ENCODE results near the gene MED14. TPM values are rescaled to one million over a fixed set of nuclear protein-coding genes. Genes with fewer than 3 reads are reported as not detected.

MED14 gene
- total and polyA plus RNA-seq, 2 of the 8 experiments (the other 6 are each of a cell fraction or from before 2014, with no cell fraction given) = 79.7 to 117 TPM

- Histone ChIP-seq H4K5ac (ENCODE audit: insufficient read length, low read depth, low read length) (no peak overlapping the region), H3K14ac (ENCODE audit: insufficient read length) (no peak overlapping the region), H2BK20ac (ENCODE audit: low read length) (no peak overlapping the region), H2BK5ac (ENCODE audit: low read depth, low read length) (no peak overlapping the region), H4K8ac (ENCODE audit: extremely low read depth, insufficient read depth, low read length) (no peak overlapping the region), H3K79me2 (ENCODE audit: control insufficient read depth in 1 of 2, insufficient read depth in 2 of 2, low read length in 2 of 2) (no peaks in the 10 kb centered on the region), H2BK120ac (replicated peaks; ENCODE audit: low read depth, low read length) (no peak overlapping the region), H3K23me2 (ENCODE audit: low read depth, low read length) (no peaks in the 10 kb centered on the region), H3K27ac (ENCODE audit: low read depth, low read length) (no peak overlapping the region), H3K27me3 (replicated peaks in 1 of 4; ENCODE audit: control insufficient read depth in 3 of 4, extremely low read depth in 1 of 4, insufficient read depth in 3 of 4, low read length in 3 of 4) (no peaks in the 10 kb centered on the region), H3K9me3 (ENCODE audit: insufficient read depth in 2 of 2, low read depth in 1 of 2, low read length in 1 of 2) (no peaks in the 10 kb centered on the region), H3K36me3 (ENCODE audit: control insufficient read depth in 2 of 4, insufficient read depth in 4 of 4, low read length in 3 of 4) (peaks cover 16 to 92% (median 50%) of the 10 kb centered on the region in 4 experiments; a peak in 7 of 8 replicates), H3K56ac (replicated peaks; ENCODE audit: insufficient read length, low read depth, low read length) (no peak overlapping the region), H3K4me1 (replicated peaks in 1 of 4; ENCODE audit: control insufficient read depth in 3 of 4, insufficient read depth in 4 of 4, low read length in 3 of 4) (no peaks in the 10 kb centered on the region), H3K23ac (ENCODE audit: insufficient read length) (no peak overlapping the region), H3K79me1 (ENCODE audit: low read depth, low read length) (no peaks in the 10 kb centered on the region), H3K4me3 (ENCODE audit: extremely low read depth in 1 of 4, insufficient read depth in 2 of 4, low read depth in 3 of 4, low read length in 4 of 4) (no peak overlapping the region), H4K91ac (replicated peaks; ENCODE audit: insufficient read length, low read length) (no peak overlapping the region), H4K20me1 (replicated peaks in 1 of 2; ENCODE audit: control insufficient read depth in 1 of 2, insufficient read depth in 2 of 2, low read length in 2 of 2) (no peaks in the 10 kb centered on the region), H3K9ac (replicated peaks in 1 of 4; ENCODE audit: extremely low read depth in 1 of 4, low read depth in 3 of 4, low read length in 3 of 4) (no peak overlapping the region), H3K18ac (ENCODE audit: extremely low read depth, low read length) (no peak overlapping the region), H3K4me2 (ENCODE audit: insufficient read depth in 1 of 2, low read depth in 2 of 2, low read length in 2 of 2) (no peak overlapping the region), H2AFZ (ENCODE audit: low read length) (no peak overlapping the region), H2BK12ac (ENCODE audit: low read depth, low read length) (no peak overlapping the region), H2AK5ac (ENCODE audit: low read depth, low read length) (no peak overlapping the region), H3K4ac (replicated peaks; ENCODE audit: insufficient read length, low read depth, low read length) (no peak overlapping the region), H2BK15ac (ENCODE audit: low read length) (no peak overlapping the region)
- 100% methylated on average over 3 of the region's 3 CpGs; no CpG with 5 or more reads in 1 of the 2 experiments for WGBS, 2 experiments (ENCODE audit: extremely low coverage in 1 of 2, insufficient coverage in 1 of 2, insufficient read length in 1 of 2, insufficient replicate concordance in 2 of 2, low coverage in 1 of 2, low lambda C conversion rate in 2 of 2, missing lambda C conversion rate in 1 of 2)
- DNase-seq (ENCODE audit: low read depth in 1 of 2, low spot score in 2 of 2) = no peak
- ChIA-PET POLR2A (ENCODE audit: partially characterized antibody) (no interaction called here), CTCF (ENCODE audit: partially characterized antibody) (interaction anchor here (0.7 kb wide), 1 partner anchor 592 kb away, joined by 3 read pairs; no protein-coding TSS in a partner anchor)
- no peak for FAIRE-seq
- TF ChIP-seq HDAC2 (IDR thresholded peaks at IDR 0.05; ENCODE audit: borderline replicate concordance in 1 of 2, low read depth in 2 of 2, low read length in 2 of 2) (no peak), CREB1 (IDR thresholded peaks at IDR 0.05) (no peak), CBX8 (IDR thresholded peaks at IDR 0.05; ENCODE audit: borderline replicate concordance, low read depth, low read length) (no peak), ATF2 (IDR thresholded peaks at IDR 0.05; ENCODE audit: low read length) (no peak), NRF1 (IDR thresholded peaks at IDR 0.05; ENCODE audit: low read depth, low read length) (no peak), RNF2 (IDR thresholded peaks at IDR 0.05; ENCODE audit: borderline replicate concordance, low read depth, low read length, missing control alignments, poor library complexity, severe bottlenecking) (no peak)
Measured at GRCh38 chrX:40663078-40663740, 72.1 kb downstream of the MED14 start.
